Ascending aorta (tissue), 2 donors: ENCODE measurements around the gene PACSIN1. TPM values are rescaled to one million over a fixed set of nuclear protein-coding genes. Genes with fewer than 3 reads are reported as not detected.
"Not testable (repeated sequence)": the region's sequence is repeated elsewhere in the genome, so short reads cannot be mapped to it uniquely, and the experiment has no call there.

Source experiments
- DNase-seq, 2 donors: peaks; one replicate each; pipeline ENCODE4 v3.0.0-alpha.2; 2019; ENCODE audit warnings: low spot score in 2 of 2
- H3K27ac ChIP-seq, 2 donors: fragments of 200-600 bp; sonication (generic); one replicate each; pipeline ENCODE4 v1.5.1; 2016 to 2017; ENCODE audit warnings: mild to moderate bottlenecking in 1 of 2
- H3K27me3 ChIP-seq: fragments of 200-600 bp; sonication (generic); one replicate; pipeline ENCODE4 v1.5.1; 2017
- H3K36me3 ChIP-seq, 2 donors: fragments of 200-600 bp; sonication (generic); one replicate each; pipeline ENCODE4 v1.5.1; 2016
- H3K4me1 ChIP-seq, 2 donors: fragments of 200-600 bp; sonication (generic); one replicate each; pipeline ENCODE4 v1.5.1; 2016 to 2017; ENCODE audit warnings: mild to moderate bottlenecking in 1 of 2
- H3K4me3 ChIP-seq, 2 donors: fragments of 200-600 bp; sonication (generic); one replicate each; pipeline ENCODE4 v1.5.1; 2016 to 2017; ENCODE audit warnings: mild to moderate bottlenecking in 1 of 2
- H3K9me3 ChIP-seq, 2 donors: fragments of 200-600 bp; sonication (generic); one replicate each; pipeline ENCODE4 v1.5.1; 2016
- CTCF ChIP-seq, 3 experiments: fragments of 200-600 bp in 2 of 3; fragments of 450-650 bp in 1 of 3; sonication (generic) in 2 of 3; IDR thresholded peaks; one replicate each; pipeline ENCODE4 v1.5.1; 2016 to 2019; ENCODE audit warnings: antibody characterized with exemption in 3 of 3, mild to moderate bottlenecking in 1 of 3, moderate library complexity in 1 of 3
- intact Hi-C: fragments of 100-400 bp; cut with DNase I; formaldehyde crosslinking; loops from one replicate; pipeline ENCODE4 v1.15.1; 2023
- total RNA-seq: library from RNA; depleted of rRNA; stranded (reverse); fragments of >200 nt; gene quantifications from one replicate; pipeline ENCODE4 v1.1.0, GENCODE V29; 2016

The PACSIN1 gene
- total RNA-seq, 1 donor from 2014 or later: not detected

DNA sequence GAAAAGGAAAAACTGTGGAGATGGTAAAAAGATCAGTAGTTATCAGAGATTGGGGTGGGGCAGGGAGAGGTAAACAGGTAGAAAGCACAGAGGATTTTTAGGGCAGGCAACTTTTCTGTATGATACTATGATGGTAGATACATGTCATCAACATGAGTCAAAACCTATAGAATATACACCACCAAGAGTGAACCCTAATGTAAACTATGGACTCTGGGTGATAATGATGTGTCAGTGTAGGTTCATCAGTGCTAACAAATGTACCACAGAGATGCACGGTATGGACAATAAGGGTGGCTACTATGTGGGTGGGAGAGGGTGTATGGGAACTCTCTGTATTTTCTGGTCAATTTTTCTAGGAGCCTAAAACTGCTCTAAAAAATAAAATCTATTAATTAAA lies 18.5 kb downstream of the PACSIN1 start:
- Histone ChIP-seq H3K9me3 (no peaks in the 10 kb centered on the region), H3K4me3 (no peak overlapping the region), H3K4me1 (no peaks in the 10 kb centered on the region), H3K27me3 (no peaks in the 10 kb centered on the region), H3K27ac (no peak overlapping the region), H3K36me3 (no peaks in the 10 kb centered on the region)
- DNase-seq: no peak
- TF ChIP-seq CTCF (IDR thresholded peaks at IDR 0.05): no peak
- intact Hi-C loops: no loop called here

DNA sequence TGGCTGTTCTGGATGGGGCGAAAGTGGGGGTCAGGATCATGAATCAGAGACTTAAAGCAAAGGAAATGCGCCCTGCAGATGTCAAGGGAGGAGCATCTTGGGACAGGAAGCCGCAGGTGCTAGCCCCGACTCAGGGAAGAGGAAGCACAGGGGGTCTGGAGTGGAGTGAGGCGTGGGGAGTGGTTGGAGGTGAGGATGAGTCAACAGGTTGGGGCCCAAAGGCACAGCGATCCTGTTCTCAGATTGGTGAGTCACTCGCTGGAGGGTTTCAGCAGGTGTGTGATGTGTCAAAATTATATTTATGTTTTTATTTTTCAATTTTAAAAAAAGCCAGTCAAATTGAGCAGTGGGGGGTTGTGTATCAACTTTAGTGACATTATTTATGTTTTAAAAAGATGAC lies 19.0 kb downstream of the PACSIN1 start:
- intact Hi-C loops: no loop called here
- Histone ChIP-seq H3K27me3 (no peaks in the 10 kb centered on the region), H3K9me3 (no peaks in the 10 kb centered on the region), H3K36me3 (no peaks in the 10 kb centered on the region), H3K4me3 (no peak overlapping the region), H3K27ac (no peak overlapping the region), H3K4me1 (no peaks in the 10 kb centered on the region)
- TF ChIP-seq CTCF (IDR thresholded peaks at IDR 0.05): no peak
- DNase-seq: no peak

DNA sequence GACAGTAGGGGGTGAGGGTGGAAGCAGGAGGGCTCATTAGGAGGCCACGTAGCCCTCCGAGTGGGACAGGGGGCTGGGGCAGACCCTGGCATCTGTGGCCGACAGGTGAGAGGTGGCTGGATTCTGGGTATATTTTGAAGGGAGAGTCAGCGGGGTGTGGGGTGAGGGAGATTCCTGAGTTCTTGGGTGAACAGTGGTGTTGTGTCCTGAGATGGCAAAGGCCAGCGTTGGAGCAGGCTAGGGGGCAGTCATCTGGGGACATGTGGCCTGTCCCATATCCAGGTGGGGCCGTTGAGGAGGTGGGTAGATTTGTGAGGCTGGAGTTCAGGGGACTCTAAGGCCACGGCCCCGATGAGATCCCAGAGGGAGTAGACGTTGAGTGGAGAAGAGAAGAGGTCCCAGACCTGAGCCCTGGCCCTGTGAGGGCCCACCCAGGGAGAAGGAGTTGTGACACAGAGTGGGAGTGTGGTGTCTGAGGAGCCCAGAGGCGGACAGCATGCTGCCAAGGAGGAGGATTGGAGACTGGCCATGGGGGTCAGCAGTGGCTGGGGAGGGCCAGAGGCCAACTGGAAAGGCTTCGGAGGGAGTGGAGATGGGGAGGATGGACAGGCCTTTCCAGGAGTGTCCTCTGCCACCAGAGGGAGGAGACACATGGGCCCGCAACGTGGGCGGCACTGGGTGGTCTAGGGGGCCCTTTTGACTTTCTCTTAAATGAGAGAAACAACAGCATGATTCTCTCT lies 19.6 kb downstream of the PACSIN1 start:
- TF ChIP-seq CTCF (IDR thresholded peaks at IDR 0.05): no peak
- Histone ChIP-seq H3K4me3 (no peak overlapping the region), H3K9me3 (no peaks in the 10 kb centered on the region), H3K27me3 (no peaks in the 10 kb centered on the region), H3K36me3 (no peaks in the 10 kb centered on the region), H3K27ac (no peak overlapping the region), H3K4me1 (no peaks in the 10 kb centered on the region)
- intact Hi-C loops: no loop called here
- no peak for DNase-seq

DNA sequence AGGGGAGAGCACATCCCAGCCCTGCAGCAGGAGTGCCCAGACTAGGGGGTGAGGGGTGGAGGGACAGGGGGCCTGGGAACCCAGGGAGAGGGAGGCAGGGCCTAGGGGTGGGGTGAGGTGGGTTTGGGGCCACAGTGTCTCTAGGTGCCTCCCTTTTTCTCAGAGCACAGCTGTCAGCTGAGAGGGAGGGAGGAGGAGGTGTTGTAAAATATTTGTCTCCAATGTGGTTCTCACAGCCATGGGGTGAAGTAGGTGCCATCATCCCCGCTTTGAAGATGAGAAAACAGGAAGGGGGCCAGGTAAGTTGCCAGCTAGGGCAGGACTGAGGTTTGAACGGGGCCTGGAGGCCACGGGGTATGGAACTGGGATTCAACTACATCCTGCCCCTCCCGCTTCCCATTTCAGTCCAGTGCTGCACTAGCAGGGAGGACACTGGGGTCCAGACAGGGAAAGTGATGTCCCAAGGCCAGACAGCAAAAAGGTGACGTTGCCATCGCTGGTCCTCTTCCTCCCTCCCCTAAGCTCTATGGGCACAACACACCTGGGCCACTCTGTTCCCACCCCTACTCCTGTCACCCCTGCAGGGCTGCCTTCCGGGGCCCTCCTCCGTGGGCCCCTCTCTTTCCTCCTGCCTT lies 20.3 kb downstream of the PACSIN1 start:
- no peak for TF ChIP-seq CTCF (IDR thresholded peaks at IDR 0.05)
- H3K4me1 ChIP-seq: no peaks in the 10 kb centered on the region
- H3K4me3 ChIP-seq: no peak overlapping the region
- H3K9me3 ChIP-seq: no peaks in the 10 kb centered on the region
- intact Hi-C loops: no loop called here
- H3K27ac ChIP-seq: no peak overlapping the region
- DNase-seq: no peak
- H3K36me3 ChIP-seq: no peaks in the 10 kb centered on the region
- H3K27me3 ChIP-seq: no peaks in the 10 kb centered on the region

DNA sequence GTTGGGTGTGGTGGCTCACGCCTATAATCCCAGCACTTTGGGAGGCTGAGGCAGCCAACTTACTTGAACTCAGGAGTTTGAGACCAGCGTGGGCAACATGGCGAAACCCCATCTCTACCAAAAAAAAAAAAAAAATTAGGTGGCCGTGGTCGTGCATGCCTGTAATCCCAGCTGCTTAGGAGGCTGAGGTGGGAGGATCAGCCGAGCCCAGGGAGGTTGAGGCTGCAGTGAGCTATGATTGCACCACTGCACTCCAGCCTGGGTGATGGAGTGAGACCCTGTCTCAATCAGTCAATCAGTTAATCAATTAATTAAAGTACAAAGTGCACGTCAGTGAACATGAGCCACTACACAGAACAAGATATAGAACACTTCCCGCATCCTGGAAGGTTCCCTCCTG lies 21.0 kb downstream of the PACSIN1 start:
- DNase-seq, intact Hi-C loops, H3K4me3 ChIP-seq, H3K36me3 ChIP-seq, H3K9me3 ChIP-seq, H3K4me1 ChIP-seq, H3K27me3 ChIP-seq, H3K27ac ChIP-seq: not testable (repeated sequence)

DNA sequence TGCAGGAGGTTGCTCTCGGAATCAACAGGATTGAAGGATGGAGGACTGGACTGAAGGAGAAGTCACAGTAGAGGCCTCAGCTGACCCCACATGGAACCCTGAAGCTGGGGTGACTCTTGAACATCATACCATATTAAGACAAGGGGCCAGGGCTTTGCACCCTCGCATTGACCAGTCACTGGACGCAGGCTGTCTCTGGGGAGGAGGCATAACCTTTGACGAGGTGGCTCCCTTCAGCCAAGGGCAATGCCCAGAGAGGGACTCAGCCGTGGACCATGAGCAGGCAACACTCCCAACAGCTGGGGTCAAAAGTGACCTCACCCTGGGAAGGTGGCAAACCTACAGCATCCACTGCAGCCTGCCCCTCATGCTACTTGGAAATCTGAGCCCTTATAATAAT lies 21.7 kb downstream of the PACSIN1 start:
- no peak for TF ChIP-seq CTCF (IDR thresholded peaks at IDR 0.05)
- Histone ChIP-seq H3K4me3 (no peak overlapping the region), H3K9me3 (no peaks in the 10 kb centered on the region)

More for the DNA sequence above, 21.7 kb downstream of the PACSIN1 start:
- H3K4me1 ChIP-seq: no peaks in the 10 kb centered on the region
- no peak for DNase-seq
- no peaks in the 10 kb centered on the region for H3K36me3 ChIP-seq
- H3K27ac ChIP-seq: no peak overlapping the region
- no peaks in the 10 kb centered on the region for H3K27me3 ChIP-seq
- intact Hi-C loops: no loop called here
